ENCODE results near the gene PSAP.

PSAP gene

GRCh38 chr10:71842856-71843686 lies 8.0 kb downstream of the PSAP start:
- no peak for TF ChIP-seq CTCF (IDR thresholded peaks at IDR 0.05; ENCODE audit: borderline replicate concordance, control extremely low read depth, extremely low read depth, insufficient read depth, missing control alignments)
- in situ Hi-C loops (cut with MboI; ENCODE audit: low sequenced_read_pairs, unreplicated experiment) = no loop called here
- DNase-seq (ENCODE audit: low spot score) = no peak

- TF ChIP-seq CTCF (IDR thresholded peaks at IDR 0.05; ENCODE audit: borderline replicate concordance, control extremely low read depth, extremely low read depth, insufficient read depth, missing control alignments) = no peak
- DNase-seq (ENCODE audit: low spot score) = no peak
- in situ Hi-C loops (cut with MboI; ENCODE audit: low sequenced_read_pairs, unreplicated experiment) = no loop called here
Measured at GRCh38 chr10:71842422-71842821, 8.6 kb downstream of the PSAP start.

- DNase-seq (ENCODE audit: low spot score) = no peak
- TF ChIP-seq CTCF (IDR thresholded peaks at IDR 0.05; ENCODE audit: borderline replicate concordance, control extremely low read depth, extremely low read depth, insufficient read depth, missing control alignments) = no peak
- in situ Hi-C loops (cut with MboI; ENCODE audit: low sequenced_read_pairs, unreplicated experiment) = no loop called here
Measured at GRCh38 chr10:71840958-71841335, 10.1 kb downstream of the PSAP start.

- in situ Hi-C loops (cut with MboI; ENCODE audit: low sequenced_read_pairs, unreplicated experiment) = no loop called here
- DNase-seq (ENCODE audit: low spot score) = no peak
- TF ChIP-seq CTCF (IDR thresholded peaks at IDR 0.05; ENCODE audit: borderline replicate concordance, control extremely low read depth, extremely low read depth, insufficient read depth, missing control alignments) = no peak
Measured at GRCh38 chr10:71840177-71840957, 10.7 kb downstream of the PSAP start.

- no peak for TF ChIP-seq CTCF (IDR thresholded peaks at IDR 0.05; ENCODE audit: borderline replicate concordance, control extremely low read depth, extremely low read depth, insufficient read depth, missing control alignments)
- DNase-seq (ENCODE audit: low spot score) = no peak
- in situ Hi-C loops (cut with MboI; ENCODE audit: low sequenced_read_pairs, unreplicated experiment) = loop anchor here (10.0 kb wide), 1 partner anchor 46 kb away; no protein-coding TSS in a partner anchor
Measured at GRCh38 chr10:71838264-71839211, 12.5 kb downstream of the PSAP start.
